AG10803 (cell line): ENCODE results near the gene CMTM1.

Source experiments
- DNase-seq: peaks from one replicate; pipeline ENCODE4 v3.0.0; 2010; ENCODE audit warnings: low read depth
- H3K4me3 ChIP-seq: 2 replicates; pipeline ENCODE4 v1.5.1; 2011; ENCODE audit warnings: mild to moderate bottlenecking, low read length, control low read depth
- TF ChIP-seq, protein P1 (sequence below): conservative IDR thresholded peaks from 2 replicates; pipeline ENCODE4 v1.5.1; 2011; ENCODE audit warnings: mild to moderate bottlenecking, low read length, control low read depth, inconsistent platforms

Gene CMTM1

DNA sequence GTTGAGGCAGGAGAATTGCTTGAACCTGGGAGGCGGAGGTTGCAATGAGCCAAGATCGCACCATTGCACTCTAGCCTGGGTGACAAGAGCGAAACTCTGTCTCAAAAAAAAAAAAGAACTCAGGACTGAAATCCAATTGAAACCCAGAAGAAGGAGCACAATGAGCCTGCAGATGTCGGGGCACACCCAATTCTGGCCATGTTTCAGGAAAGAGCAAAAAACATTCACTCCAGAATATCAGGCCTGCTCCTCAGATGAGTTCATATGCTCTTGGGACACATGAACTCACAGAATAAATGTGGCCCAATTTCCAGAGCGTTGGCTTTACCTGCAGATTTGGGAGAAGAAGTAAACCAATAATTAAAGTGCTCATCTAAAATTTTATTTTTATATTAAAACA is 10.1 kb downstream of the CMTM1 start:
- TF ChIP-seq, protein P1, sequence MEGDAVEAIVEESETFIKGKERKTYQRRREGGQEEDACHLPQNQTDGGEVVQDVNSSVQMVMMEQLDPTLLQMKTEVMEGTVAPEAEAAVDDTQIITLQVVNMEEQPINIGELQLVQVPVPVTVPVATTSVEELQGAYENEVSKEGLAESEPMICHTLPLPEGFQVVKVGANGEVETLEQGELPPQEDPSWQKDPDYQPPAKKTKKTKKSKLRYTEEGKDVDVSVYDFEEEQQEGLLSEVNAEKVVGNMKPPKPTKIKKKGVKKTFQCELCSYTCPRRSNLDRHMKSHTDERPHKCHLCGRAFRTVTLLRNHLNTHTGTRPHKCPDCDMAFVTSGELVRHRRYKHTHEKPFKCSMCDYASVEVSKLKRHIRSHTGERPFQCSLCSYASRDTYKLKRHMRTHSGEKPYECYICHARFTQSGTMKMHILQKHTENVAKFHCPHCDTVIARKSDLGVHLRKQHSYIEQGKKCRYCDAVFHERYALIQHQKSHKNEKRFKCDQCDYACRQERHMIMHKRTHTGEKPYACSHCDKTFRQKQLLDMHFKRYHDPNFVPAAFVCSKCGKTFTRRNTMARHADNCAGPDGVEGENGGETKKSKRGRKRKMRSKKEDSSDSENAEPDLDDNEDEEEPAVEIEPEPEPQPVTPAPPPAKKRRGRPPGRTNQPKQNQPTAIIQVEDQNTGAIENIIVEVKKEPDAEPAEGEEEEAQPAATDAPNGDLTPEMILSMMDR: no peak
- no peak overlapping the region for H3K4me3 ChIP-seq
- peak; percentile 20 for DNase-seq

DNA sequence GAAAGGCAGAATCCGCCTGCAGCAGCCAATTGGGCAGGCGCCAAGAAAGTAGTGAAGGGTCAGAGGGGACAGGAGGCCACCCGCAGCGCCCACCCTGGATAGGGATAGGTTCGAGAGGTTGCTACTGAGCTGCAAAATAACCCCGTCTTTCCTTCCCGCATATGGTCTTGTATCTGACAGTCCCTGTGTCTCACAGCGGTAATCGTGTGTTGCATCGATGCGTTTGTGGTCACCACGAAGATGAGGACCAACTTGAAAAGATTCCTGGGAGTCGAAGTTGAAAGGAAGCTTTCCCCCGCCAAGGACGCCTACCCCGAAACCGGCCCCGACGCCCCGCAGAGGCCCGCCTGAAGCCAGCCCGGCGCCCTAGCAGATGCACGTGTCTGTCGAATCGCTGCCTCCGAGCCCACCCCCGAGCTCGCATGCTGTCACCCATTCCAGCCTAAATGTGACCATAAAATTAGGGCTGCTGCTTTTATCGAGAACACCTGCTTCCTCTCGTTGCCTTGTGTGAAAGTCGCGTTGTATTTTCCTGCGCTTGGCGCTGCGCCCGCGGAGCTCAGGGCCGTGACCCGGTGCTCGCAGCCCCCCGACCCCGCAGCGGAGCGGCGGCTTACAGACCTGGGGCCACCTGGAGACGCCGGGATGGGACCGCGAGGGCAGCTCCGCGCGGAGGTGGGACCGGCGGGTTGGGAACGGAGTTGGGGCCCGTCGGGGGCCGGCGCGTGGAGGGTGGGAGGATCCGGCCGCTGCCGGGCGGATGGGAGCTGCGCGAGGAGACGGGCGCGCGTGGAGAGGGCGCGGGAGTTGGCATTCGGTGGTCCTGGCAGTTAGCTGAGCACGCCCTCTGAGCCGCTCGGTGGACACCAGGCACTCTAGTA is 12.7 kb downstream of the CMTM1 start, which contains the start of gene CMTM2:
TSS of gene CMTM2 (plus strand) at position 813 of the 881 bp plus-strand sequence. CDS start 145 bp downstream, outside the sequence.
- TF ChIP-seq, protein P1: no peak
- peak; percentile 10 for DNase-seq
- no peak within 1 kb of the TSS for H3K4me3 ChIP-seq

DNA sequence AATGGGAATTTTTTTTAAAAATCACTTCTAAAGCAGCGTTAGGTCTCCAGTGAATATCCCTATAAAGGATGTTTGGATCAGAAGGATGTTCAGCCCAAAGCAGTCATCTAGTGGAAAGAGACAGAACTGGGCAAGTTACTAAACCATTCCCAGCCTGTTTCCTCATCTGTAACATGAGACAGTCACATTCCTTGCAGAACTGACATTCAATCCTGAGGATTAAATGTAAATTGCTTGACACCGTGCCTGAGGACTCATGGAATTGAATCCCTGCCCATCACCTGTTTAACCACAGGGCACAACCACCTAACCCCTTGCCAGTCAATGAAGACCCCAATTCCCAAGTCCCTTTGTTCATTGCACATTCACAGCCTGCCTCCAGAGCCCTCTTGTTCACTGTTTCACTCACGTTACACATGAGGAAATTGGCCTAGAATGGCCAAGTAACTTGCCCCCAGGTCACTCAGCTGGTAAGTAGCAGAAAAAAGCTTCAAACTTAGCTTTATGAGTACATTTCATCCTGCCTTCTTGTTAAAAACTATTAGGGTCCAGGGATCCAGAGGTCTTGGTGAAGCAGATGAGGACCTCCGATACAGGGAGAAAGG is 14.5 kb downstream of the CMTM1 start:
- DNase-seq: peak; percentile 73
- H3K4me3 ChIP-seq: no peak overlapping the region
- TF ChIP-seq, protein P1: peak; percentile 52

DNA sequence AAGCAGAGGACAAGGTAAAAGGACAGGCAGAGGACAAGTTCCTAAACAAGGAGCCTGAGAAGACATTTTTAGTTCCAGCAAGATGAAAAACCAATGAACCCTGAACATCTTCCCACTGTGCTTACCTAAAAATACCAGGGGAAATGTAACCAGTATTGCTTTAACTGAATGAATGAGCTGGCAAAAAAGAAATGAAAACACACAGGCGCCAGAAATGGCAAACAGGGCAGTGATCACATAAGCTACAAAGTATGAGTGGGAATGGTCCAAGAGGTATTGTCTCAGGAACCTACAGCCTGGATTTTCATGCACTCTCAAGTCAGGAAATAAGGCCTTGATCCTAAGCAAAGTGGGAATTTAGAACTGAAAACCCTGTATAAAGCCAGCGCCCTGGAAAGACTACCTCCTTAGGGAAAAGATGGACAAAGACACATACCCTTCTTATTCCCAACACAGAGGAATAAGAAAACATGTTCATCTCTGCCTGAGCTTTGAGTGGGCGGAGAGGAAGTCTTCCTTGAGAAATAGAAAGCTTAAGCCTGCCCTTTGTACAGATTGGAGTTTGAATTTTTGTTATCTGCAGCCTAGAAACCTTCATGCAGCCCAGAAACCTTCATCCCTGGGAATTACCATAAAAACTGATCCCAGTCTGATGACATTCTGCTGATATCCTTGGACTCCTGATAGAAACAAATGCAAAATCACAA is 15.2 kb downstream of the CMTM1 start:
- H3K4me3 ChIP-seq: no peak overlapping the region
- TF ChIP-seq, protein P1: no peak
- DNase-seq: no peak

DNA sequence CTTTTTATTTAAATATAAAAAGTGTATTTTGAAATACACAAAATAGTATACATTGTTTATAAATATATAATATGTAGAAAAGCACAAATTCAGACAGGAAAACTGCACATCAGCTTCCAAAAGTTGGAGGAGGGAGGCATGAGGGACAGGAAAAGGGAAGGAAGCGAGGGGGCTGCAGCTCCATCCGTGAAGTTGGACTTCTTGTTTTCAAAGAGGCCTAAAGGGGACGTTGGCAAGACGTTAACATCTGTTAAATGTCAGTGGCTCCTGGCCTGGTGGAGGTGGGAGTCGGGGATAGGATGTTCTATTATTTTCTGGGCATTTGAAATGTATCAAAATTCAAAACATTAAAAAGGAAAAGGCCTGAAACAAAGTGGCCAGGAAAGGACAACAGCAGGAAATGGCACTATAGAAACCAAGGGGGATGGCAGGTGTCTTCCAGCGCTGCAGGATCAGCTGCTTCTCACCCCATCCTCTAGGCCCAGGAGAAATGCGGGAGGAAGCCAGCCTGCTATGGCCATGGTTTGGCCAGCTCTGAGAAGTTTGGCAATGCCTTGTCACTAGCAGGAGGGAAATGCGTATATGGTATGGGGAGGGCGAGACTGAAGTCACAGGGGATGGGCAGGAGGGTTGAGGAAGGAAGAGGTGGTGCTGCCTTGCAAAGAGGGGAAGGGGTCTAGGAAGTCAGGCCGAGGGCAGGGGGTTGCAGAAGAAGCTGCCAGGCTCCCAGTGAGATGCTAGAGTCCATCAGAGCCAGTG is 19.4 kb downstream of the CMTM1 start:
- H3K4me3 ChIP-seq: no peak overlapping the region
- TF ChIP-seq, protein P1: no peak
- DNase-seq: no peak

DNA sequence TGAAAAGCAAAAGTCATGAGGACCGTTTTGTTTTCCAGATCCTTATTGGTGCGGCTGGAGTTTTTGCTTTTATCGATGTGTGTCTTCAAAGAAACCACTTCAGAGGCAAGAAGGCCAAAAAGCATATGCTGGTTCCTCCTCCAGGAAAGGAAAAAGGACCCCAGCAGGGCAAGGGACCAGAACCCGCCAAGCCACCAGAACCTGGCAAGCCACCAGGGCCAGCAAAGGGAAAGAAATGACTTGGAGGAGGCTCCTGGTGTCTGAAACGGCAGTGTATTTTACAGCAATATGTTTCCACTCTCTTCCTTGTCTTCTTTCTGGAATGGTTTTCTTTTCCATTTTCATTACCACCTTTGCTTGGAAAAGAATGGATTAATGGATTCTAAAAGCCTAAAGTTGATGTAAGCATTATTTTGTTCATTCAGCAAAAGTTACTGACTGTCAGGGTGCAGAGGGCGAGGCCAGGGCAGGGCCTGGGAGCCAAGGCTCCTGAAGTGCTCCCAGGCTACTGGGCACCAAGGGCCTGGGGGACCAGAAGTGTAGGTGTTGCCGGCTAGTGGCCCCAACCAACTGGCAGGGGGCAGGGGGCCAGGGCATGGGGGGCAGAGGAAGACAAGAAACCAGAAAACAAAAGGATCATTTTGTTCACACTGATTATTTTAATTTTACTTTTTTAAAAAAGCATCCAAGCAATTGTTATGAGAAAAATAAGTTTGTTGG is 21.8 kb downstream of the CMTM1 start:
- no peak for DNase-seq
- TF ChIP-seq, protein P1: no peak
- H3K4me3 ChIP-seq: no peak overlapping the region
